Measurements from ENCODE around the gene SEPTIN5.
"Not testable (repeated sequence)": the region's sequence is repeated elsewhere in the genome, so short reads cannot be mapped to it uniquely, and the experiment has no call there.

Gene SEPTIN5

GRCh38 chr22:19680911-19681862 lies 33.1 kb upstream of the SEPTIN5 start:
- DNase-seq (ENCODE audit: low read depth) = no peak

- no peak for DNase-seq (ENCODE audit: low read depth)
These were observed 32.4 kb upstream of the SEPTIN5 start for GRCh38 chr22:19681863-19682245.

- DNase-seq (ENCODE audit: low read depth) = no peak
These were observed 27.4 kb upstream of the SEPTIN5 start for GRCh38 chr22:19686946-19687345.

- DNase-seq (ENCODE audit: low read depth) = no peak
These were observed 26.6 kb upstream of the SEPTIN5 start for GRCh38 chr22:19687561-19688300.

GRCh38 chr22:19688301-19689290 lies 25.7 kb upstream of the SEPTIN5 start:
- DNase-seq (ENCODE audit: low read depth) = no peak

- no peak for DNase-seq (ENCODE audit: low read depth)
These were observed 24.9 kb upstream of the SEPTIN5 start for GRCh38 chr22:19689408-19689807.

- DNase-seq (ENCODE audit: low read depth) = no peak
These were observed 23.1 kb upstream of the SEPTIN5 start for GRCh38 chr22:19691007-19691720.

GRCh38 chr22:19691721-19692341 lies 22.5 kb upstream of the SEPTIN5 start:
- no peak for DNase-seq (ENCODE audit: low read depth)

- no peak for DNase-seq (ENCODE audit: low read depth)
These were observed 20.7 kb upstream of the SEPTIN5 start for GRCh38 chr22:19693581-19693980.

GRCh38 chr22:19693981-19694670 lies 20.2 kb upstream of the SEPTIN5 start:
- no peak for DNase-seq (ENCODE audit: low read depth)

GRCh38 chr22:19694696-19695095 lies 19.6 kb upstream of the SEPTIN5 start:
- no peak for DNase-seq (ENCODE audit: low read depth)

GRCh38 chr22:19696504-19697276 lies 17.6 kb upstream of the SEPTIN5 start:
- DNase-seq (ENCODE audit: low read depth) = no peak

GRCh38 chr22:19697871-19698270 lies 16.4 kb upstream of the SEPTIN5 start:
- not testable (repeated sequence) for DNase-seq (ENCODE audit: low read depth)

GRCh38 chr22:19700790-19701419 lies 13.4 kb upstream of the SEPTIN5 start:
- DNase-seq (ENCODE audit: low read depth) = no peak

GRCh38 chr22:19701420-19702145 lies 12.7 kb upstream of the SEPTIN5 start:
- DNase-seq (ENCODE audit: low read depth) = no peak

- DNase-seq (ENCODE audit: low read depth) = no peak
These were observed 10.4 kb upstream of the SEPTIN5 start for GRCh38 chr22:19703869-19704268.

GRCh38 chr22:19704355-19705015 lies 9.8 kb upstream of the SEPTIN5 start:
- DNase-seq (ENCODE audit: low read depth) = no peak
